Colon (tissue), 2 donors: Measurements from ENCODE around the gene CORO1C.

Experiments
- FAIRE-seq: peaks from 2 replicates; lab custom pipeline; 2012; peaks lifted over from hg19 to GRCh38; lab: Jason Lieb, UNC
- donor health status: control.
- donor health status: control.

CORO1C gene

DNA sequence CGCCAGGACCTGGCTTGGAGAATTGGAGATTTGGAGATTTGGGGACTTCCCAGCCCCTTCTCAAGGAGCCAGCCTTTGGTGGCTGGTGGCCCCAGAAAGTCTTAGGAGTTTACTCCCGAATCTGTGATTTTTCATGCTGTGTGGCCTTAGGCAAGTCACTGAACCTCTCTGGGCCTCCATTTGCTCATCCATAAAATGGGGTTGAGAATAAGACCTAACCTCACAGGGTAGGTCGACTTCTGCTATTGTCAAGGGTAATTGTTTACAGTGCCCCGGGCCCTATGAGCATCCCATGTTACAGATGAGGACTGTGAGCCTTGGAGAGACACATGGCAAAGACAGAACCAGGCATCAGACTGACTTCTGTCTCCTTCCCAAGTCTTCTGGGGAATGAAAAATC lies 117.3 kb downstream of the CORO1C start:
- no peak for FAIRE-seq

DNA sequence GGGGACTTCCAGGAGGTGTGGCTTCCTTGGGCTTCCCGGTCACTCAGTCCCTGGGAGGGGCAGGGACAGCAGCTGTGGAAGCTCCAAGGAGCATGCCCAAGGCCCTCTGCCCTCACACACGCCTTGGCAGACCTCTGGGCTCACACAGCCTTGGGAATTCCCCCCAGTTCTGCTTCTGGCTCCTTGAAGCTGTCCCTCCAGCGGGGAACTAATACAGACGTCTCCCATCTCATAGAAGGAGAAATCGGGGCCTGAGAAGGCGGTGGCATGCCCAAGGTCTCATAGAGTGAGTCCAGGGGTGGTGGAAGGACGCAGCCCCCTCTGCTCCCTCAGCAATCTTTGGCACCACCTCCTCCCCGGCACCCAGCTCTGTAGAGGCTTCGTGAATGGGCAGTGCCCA lies 117.8 kb downstream of the CORO1C start:
- FAIRE-seq = no peak

DNA sequence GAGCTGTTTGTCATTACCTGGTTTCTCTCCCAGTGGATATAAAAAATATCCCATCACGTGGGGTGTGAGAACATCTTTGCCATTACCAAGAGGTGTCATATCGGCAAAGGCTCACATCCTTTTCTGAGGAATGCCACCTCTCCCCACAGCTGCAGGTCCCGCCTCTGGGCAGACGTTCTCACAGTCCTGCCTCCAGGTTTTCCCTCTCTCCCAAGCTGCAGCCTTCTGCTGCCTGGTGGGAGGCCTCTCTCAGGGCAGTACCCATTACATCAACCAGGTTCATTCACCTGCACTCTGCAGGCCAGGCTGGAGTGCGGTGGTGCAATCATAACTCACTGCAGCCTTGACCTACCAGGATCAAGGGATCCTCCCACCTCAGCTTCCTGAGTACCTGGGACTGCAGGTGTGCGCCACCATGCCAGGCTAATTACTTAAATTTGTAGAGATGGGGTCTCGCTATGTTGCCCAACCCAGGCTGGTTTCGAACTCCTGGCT lies 118.5 kb downstream of the CORO1C start:
- no peak for FAIRE-seq

DNA sequence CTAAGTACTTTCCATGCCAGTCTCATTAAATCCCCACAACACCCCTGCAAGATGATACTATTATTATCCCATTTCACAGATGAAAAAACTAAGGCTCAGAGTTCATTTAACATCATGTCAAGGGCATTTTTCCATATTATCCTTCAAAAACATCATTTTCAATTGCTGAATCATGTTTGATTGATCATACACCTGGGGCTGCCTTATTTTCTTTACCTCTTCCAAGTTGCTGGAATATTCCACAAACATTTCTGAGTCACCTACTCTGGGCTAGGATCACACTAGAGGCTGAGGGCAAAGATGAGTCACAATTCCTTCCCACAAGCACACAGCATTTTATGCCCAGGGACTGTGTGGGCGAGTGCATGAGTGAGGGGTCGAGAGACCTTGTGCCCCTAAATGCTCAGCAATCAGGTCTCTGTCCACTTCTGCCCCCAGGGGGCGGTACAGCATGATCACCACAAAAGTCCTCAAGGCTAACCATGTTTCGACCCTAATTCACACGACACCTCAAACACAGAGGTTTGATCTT lies 119.4 kb downstream of the CORO1C start:
- FAIRE-seq = no peak

DNA sequence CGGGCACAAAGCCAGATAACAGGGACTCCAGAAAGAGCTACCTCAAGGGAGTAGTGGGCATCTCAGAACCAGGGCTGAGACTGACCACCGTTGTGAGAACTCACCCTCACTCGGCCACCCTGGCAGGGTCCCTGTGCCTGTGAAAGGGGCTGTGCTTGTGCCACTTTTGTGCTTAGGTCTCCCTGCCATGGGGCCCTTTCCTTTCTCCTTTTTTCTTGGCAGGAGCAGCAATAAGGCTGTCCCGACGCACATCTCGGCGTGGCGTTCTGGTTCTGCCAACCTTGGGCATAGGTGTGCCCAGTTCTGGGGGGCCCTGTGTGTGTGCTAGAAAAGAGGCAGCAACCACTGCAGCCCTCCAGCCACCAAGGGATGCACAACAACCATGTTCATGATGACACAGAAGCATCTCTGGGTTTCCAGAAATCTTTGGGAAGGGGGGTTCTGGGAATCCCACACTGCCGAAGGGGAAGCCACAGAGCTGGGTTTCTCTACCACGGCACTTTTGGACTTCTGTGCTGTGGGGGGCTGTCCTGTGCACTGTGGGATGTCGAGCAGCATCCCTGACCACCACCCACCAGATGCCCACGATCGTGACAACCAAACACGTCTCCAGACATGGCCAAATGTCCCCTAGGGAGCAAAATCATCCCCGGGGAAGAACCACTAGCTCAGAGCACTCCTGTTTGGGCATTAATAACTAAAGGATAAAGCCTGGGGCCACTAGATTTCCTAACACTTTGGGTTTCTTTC lies 120.3 kb downstream of the CORO1C start:
- FAIRE-seq = no peak

DNA sequence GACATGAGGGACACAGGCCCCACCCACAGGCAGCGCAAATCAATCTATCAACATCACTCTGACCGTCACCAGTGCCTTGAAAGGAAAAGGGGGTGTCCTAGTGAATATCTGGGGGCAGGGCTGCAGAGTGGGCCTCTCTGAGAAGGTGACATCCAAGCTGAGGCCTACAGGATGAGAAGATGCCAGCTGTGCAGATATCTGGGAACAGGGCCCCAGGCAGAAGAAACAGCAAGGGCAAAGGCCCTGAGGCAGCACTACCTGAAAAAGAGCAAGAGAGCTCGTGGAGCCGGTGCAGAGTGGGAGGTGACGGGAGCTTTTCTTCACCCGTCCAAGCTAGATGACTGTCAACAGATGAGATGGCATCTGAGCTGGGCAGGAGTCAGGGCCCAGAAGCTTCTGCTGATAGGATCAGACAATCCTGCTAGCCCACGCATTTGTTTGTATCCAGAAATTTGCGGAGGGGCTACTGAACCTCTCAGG lies 120.9 kb downstream of the CORO1C start:
- no peak for FAIRE-seq

DNA sequence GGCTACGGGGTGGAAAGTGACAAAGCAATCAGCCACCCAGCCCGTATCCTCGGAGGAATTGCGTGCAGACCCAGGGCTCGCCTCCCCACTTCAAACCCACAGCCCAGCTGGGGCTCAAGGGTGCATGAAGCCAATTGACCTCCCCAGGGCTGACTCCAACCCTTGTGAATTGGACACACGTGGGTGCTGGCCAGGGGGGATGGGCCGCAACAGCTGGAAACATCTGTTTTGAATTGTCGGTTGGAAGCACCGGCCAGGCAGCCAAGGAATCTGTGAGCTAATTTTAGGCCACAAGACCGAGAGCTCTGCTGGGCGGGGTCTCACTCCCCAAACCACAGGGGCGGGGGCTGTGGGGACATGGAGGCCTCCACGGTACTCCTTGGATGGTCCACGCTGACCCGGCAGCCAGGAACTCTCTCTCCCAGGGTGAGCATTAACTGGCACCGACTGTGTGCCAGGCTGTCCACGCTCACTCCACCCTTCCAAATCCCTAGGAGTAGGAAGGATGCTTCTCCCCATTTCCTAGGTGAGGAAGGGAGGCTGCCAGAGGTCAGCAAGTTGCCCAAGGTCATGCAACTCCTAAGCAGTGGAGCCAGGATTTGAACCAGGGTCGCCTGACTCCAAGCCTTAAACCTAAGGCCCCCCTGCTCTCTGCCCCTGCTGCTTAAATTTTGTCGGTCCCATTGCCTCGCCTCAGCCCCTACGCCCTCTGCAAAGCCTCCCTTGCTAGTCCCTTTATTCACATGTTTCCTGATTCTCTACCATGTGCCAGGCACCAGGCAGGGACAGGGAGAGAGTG lies 121.6 kb downstream of the CORO1C start:
- FAIRE-seq = no peak

DNA sequence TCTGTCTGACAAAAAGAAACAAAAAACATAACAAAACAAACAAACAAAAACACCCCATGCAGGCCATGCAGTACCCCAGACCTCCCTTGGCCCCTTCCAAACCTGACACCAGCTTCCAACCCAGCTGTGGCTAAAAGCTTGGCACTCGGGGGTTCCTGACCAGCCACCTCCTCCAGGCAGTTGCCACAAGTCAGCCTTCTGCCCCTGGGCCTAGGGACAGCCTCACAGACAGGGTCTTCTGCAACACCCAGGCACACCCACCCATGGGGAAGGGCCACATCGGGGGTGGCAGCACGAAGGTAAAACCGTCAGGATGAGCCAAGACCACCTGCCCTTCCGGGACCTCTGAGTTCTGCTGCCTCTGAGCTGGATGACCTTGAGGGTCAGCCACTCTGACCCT lies 122.7 kb downstream of the CORO1C start:
- FAIRE-seq = no peak

DNA sequence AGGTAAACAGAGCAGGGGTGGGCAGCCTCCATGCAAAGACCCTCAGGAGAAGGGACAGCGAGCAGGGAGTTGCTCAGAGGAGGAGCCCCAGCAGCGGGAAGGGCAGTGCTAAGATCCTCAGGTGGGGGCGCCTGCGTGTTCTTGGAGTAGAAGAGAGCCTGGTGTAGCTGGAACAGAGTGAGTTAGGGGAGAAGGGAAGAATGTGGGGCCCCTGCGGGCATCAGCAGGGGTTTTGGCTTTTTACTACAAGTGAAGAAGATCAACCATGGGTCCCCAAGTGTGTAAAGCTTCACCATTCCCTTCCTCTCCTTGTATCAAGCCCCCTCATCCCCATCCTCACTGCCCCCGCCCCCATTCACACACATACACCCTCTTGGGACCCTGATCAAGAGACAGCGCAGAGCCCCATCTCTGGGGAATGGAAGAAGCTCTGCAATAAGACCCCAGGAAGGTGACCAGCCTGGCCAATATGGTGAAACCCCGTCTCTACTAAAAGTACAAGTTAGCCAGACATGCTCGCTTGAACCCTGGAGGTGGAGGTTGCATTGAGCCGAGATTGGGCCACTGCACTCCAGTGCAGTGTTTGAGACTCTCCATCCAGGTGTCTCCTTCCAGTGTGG lies 123.2 kb downstream of the CORO1C start:
- no peak for FAIRE-seq

DNA sequence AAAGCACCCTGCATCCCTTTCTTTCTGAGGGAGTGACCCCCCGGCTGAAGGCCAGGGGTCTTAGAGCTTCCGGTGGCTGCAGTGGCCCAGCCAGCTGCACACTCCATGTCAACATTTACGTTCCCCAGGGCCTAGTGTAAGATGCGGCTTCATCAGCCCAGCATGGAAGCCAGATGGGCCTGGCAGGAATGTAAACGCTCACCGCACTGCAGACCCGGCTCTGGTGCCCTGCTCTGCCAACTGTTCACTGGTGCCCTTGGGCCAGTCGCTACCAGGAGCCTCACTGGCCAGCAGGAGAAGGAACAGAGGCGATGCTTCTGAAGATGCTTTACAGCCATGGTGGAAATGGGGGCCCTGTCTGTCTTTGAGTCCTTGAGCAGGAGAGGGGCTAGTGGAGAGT lies 124.8 kb downstream of the CORO1C start:
- FAIRE-seq = no peak

DNA sequence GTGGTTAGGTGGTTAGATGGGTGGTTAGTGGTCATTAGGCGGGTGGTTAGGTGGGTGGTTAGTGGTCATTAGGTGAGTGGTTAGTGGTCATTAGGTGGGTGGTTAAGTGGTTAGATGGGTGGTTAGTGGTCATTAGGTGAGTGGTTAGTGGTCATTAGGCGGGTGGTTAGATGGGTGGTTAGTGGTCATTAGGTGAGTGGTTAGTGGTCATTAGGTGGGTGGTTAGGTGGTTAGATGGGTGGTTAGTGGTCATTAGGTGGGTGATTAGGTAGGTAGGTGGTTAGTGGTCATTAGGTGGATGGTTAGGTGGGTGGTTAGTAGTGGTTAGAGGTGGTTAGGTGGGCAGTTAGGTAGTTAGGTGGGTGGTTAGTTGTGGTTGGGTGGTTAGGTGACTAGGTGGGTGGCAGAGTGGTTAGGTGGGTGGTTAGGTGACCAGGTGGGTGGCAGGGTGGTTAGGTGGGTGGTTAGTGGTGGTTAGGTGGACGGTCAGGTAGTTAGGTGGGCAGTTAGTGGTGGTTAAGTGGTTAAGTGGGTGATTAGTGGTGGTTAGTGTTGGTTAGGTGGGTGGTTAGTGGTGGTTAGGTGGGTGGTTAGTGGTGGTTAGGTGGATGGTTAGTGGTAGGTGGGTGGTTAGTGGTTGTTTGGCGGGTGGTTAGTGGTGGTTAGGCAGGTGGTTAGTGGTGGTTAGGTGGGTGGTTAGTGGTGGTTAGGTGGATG lies 125.5 kb downstream of the CORO1C start:
- FAIRE-seq = no peak

DNA sequence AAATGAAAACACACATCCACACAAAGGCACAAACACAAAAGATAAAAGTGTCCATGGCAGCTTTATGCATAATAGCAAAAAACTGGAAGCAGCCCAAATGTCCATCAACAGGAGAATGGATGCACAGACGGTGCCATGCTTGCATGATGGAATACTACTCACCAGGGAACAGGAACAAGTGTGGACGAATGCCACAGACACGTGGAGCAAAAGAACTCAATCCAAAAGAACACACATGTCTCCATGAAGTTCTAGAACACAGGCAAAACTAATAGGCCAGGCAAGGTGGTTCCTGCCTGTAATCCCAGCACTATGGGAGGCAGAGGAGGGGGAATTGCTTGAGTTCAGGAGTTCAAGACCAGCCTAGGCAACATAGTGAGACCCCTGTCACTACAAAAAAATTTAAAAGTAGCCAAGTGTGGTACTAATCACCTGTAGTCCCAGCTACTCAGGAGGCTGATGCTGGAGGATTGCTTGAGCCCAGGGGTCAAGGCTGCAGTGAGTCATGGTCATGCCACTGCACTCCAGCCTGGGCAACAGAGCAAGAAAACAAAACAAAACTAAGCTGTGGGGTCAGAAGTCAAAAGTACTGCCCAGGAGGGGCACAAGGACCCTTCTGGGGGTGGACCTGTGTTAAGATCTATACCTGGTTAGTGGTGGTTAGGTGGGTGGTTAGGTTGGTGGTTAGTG lies 126.2 kb downstream of the CORO1C start:
- FAIRE-seq = no peak

DNA sequence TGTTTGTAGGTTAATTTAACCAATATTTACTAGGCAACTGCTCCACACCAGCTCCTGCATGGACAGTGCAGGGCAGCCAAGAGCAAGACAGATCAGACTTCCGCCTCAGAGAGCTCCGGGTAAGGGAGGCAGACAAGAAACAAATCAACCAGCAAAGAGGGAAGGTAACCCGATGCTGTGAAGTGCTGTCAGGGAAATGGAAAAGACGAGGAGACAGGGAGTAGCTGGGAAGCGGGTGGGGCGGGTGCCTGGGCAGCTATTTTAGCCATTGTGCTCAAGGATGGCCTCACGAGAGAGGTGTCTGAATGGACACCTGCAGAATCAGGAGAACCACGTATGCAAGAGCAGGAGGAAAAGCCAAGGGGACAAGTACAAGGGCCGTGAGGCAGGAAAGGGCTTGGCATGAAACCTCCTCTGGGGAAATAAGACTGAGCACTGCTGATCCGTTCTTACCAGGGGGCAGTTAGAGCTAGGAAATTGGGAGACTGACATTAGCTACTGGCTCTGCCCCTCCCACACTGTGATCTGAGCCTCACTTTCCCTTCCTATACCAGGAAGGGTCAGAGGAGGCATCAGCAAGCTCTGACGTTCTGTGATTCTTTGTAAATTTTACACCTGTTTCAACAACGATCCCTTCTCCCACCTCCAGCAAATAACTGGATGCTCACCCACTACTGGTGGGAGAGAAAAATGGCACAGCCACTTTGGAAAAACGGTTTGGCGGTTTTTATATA lies 126.9 kb downstream of the CORO1C start:
- FAIRE-seq = no peak

DNA sequence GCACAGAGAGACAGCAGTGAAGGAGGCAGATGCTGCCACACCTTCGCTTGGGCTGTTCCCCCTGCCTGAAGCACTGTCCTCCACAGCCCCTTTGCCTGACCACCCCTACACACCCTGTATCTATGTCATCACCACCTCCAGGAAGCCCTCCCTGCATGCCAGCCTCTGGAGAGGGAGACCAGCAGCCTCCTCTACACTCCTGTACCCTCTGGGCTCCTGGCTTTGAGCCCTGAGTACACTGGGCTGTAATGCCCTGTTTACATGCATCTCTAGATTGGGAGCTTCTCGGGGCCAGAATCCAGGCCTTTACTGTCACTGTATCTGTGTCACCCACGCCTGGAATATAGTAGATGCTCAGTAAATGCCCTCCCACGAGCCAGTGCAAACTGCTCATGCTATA lies 127.6 kb downstream of the CORO1C start:
- no peak for FAIRE-seq

DNA sequence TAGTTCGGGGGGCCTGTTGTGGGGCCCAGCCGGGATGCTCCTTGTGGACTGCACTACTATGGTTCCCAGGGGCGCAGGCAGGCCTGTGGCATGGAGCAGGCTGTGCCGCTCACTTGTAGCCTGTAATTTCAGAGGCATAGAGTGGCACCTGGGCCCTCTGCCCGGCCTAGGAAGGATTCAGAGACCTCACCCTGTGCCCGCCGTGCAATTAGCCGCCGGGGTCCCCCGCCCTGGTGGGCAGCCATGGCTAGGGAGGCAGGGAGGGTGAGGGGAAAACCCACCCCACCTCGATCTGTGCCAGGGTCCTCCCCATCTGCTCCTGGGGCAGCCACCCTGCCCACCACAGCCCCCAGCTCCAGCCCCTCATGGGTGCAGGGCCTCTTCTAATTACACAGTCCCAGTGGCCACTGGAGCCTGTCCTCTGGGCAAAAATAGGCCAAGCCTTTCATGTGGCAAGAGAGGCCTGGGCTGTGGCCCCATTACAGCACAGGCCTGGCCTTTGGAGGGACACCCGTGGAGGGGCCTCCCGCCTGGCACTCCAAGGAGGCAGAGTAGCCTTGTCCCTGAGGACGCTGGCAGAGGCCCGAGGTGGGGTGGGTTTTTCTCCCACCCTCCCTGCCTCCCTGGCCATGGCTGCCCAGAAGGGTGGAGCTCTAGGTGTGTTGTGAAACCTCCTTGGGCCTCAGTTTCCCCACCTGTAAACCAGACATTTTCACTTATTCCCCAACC lies 128.2 kb downstream of the CORO1C start:
- no peak for FAIRE-seq

DNA sequence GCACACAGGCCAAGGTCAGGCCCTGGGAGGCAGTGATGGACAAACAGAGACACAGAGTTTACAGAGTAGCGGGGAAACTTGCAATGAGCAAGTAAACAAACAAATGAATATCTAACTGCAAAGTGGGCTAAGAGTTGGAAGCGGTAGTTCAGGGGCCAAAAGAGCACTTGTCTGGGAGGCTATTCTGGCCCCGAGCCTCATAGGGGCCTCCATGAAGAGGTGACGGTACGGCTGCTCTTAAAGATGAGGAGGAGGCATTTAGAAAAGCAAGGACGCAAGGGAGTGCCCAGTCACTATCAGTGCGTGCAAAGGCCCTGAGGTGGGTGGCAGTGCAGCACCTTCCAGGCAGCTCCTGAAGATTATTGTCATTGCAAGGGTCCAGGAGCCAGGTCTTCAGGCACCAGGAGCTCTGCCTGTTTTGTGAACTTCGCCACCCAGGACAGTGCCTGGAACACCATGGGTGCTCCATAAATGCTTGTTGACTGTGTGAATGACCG lies 129.1 kb downstream of the CORO1C start:
- no peak for FAIRE-seq

DNA sequence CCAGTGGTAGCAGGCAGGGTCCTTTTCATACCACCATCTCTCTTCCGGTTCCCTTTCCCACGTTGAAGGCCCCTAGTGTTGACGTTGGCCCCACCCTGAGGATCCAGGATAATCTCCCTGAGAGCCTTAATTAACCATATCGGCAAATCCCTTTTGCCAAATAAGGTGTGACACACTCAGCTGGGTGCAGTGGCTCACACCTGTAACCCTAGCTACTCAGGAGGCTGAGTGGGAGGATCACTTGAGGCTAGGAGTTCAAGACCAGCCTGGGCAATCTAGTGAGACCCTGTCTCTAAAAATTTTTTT lies 130.7 kb downstream of the CORO1C start:
- no peak for FAIRE-seq

DNA sequence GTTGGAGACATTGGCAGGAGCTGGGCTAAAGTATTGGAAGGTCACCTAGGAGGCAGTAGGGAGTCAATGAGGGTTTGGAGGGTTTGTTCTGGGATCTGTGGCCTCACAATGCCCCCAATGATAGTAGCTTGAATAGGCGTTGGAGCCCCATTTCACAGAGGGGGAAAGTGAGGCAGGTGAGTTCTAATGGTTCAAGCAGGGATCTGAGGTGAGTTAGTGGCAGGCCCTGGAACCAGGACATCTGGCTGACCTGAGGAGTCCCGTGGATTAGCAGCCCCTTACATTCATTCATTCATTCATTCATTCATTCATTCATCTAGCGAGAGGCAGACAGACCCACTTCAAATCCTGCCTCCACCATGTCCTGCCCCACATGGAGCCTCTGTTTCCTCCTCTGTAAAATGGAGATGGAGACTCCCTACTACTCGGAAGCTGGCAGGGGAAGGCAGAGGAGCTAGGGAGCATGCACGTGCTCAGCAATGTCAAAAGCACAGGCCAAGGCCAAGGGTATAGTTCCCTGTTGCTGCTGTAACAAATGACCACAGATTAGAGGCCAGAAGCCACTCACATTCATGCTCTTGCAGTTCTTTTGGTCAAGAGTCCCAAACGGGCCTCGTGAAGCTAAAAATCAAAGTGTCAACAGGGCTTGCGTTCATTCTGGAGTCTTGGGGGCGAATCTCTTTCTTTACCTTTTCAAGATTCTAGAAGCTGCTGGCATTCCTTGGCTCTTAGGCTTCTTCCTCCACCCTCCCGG lies 131.2 kb downstream of the CORO1C start:
- no peak for FAIRE-seq

DNA sequence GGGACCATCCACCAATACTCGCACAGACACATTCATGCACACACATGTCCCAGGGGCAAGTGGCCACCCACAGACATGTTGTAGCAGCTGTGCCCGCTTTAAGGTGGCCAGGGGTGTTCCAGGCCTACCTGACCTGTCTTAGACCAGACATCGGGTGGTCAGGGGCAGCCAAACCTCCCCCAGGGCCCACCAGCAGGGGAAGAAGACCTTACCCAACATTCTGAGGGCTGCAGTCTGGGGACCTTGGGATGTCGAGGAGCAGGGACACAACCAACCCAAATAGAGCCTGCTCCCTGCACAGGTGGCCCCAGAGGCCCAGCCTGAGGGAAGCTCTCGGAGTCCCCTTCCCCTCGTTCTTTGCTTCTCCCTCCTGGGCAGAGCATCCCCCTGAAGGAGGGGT lies 131.8 kb downstream of the CORO1C start:
- FAIRE-seq = no peak
